ENCODE results near the gene TFEB.

Gene TFEB

DNA sequence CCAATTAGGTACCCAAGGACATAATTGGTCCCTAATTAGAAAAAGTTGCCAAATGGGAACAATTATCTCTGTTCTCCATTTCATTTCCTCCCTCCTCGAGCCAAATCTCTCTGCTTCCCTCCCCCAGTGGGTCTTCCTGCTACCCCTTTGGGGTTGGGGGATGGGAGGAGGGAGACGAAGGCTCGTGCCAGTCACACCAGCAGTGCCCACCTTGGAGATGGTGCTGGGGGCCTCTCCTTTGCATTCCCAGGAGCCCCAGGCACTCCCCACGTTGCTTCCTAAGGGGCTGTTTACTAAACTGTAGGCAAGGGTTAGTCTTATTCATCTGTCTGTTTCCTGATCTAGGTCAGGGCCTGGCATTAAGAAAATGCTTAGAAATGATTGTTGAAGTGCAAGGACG is 64.0 kb downstream of the TFEB start:
- no peak for DNase-seq

GRCh38 chr6:41670703-41671360 is 64.6 kb downstream of the TFEB start:
- peak; percentile 58 for DNase-seq

- no peak for DNase-seq
These were observed 66.4 kb downstream of the TFEB start for GRCh38 chr6:41668968-41669367.

DNA sequence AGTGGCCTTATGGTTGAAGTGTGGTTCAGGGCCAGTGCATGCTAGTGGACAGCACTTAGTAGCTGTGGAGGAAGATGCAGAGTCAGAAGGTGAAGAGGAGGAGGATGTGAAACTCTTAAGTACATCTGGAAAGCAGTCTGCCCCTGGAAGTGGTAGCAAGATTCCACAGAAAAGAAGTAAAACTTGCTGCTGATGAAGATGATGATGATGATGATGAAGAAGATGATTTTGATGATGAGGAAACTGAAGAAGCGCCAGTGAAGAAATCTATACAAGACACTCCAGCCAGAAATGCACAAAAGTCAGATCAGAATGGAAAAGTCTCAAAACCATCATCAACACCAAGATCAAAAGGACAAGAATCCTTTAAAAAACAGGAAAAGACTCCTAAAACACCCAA is 68.2 kb downstream of the TFEB start:
- no peak for DNase-seq

- no peak for DNase-seq
These were observed 71.1 kb downstream of the TFEB start for GRCh38 chr6:41664271-41664670.

GRCh38 chr6:41663568-41663967 is 71.8 kb downstream of the TFEB start:
- DNase-seq = no peak

DNA sequence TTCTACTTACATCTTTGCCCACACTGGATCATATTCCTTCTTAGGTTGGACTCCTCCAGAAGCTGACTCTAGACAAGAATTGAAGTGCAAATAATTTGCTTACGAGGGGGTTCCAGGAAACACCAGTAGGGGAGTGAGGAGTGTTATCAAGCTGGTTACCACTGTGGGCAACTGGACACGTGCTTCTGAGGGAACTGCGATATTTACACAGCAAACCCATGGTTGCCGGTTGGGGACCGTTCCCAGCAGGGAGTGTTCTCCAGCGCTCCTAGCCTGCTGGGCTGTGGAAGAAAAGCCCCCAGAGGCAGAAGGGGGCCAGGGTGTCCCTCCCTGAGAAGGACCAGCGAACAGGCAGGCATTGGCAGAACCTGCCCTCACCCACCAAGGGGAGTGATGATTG is 75.5 kb downstream of the TFEB start:
- no peak for DNase-seq

- DNase-seq = no peak
These were observed 76.8 kb downstream of the TFEB start for GRCh38 chr6:41658636-41659035.

- no peak for DNase-seq
These were observed 78.0 kb downstream of the TFEB start for GRCh38 chr6:41657131-41658094.

- no peak for DNase-seq
These were observed 79.3 kb downstream of the TFEB start for GRCh38 chr6:41656002-41656691.

DNA sequence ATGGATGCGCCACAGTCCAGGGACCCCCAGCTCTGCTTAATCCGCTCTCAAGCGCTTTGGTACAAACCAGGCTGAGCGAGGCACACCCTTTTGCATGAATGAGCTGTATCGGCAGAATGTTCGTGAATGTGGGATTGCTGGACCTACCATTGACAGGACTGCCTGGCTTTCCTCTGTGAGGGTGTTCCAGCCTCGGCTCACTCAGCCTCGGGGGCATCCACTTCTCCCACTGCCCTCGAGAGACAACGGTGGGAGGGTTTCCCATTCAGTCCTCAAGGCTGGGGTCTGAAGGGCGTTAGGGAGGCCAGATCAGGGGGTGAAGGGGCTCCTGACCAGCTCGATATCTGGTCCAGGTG is 79.8 kb downstream of the TFEB start:
- no peak for DNase-seq

DNA sequence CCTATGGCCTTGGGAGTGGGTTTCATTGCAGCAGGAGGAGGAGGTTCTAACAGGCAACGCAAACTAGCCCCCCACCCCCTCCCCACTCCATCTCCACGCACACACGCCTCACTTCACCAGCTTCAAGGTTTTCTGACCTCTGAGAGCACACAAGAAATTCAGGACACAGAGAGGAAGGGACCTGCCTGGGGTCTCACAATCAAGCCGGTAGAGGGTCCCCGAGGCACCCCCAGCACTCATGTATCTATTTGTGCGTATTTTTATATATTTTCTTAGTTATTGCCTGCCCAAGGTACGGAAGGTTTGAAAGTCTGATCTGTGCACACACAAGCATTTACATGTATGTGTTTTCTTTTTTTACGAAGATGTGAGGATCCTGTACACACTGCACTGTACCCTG is 80.2 kb downstream of the TFEB start:
- DNase-seq = no peak

DNA sequence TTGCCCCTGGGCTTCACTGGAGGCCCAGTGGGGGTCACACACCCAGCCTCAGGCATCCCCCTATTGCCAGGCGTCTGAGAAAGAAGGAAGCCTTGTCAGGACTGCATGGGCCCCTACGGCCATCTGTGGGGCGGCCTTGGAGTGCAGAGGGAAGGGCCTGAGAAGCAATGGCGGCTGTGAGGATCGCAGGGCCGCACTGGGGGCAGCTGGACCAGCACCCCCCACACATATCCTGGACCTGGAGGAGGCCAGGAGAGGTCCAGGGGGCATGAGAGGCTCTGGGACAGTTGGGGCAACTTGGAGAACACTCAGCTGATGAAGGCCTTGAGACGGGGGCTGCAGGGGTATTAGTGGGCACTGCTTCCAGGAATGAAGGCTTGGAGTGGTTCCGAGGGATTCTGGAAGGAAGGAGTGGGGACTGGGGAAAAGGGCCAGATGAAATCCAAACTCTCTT is 80.7 kb downstream of the TFEB start:
- DNase-seq = no peak

GRCh38 chr6:41654151-41654697 is 81.2 kb downstream of the TFEB start:
- no peak for DNase-seq

DNA sequence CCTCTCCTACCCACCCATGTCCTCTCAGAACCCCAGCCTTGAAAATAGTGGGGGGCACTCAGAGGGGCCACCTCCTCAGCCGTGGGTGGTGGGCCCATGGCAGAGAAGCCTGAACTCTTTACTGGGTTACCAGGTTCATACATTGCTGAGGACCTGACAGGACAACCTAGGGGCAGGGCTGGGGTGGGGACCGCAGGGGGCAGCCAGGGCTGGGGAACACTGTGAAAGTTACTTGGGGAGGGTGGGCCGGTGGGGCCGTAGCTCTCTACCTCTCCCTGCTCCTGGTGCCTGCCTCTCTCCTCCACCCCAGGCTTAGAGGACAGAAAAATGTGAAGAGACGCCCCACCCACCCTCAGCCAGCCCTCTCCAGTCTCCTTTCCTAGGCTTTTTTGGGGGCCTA is 81.7 kb downstream of the TFEB start:
- DNase-seq = no peak

- DNase-seq = no peak
These were observed 82.3 kb downstream of the TFEB start for GRCh38 chr6:41652866-41653652.

- DNase-seq = no peak
These were observed 83.3 kb downstream of the TFEB start for GRCh38 chr6:41651962-41652657.

DNA sequence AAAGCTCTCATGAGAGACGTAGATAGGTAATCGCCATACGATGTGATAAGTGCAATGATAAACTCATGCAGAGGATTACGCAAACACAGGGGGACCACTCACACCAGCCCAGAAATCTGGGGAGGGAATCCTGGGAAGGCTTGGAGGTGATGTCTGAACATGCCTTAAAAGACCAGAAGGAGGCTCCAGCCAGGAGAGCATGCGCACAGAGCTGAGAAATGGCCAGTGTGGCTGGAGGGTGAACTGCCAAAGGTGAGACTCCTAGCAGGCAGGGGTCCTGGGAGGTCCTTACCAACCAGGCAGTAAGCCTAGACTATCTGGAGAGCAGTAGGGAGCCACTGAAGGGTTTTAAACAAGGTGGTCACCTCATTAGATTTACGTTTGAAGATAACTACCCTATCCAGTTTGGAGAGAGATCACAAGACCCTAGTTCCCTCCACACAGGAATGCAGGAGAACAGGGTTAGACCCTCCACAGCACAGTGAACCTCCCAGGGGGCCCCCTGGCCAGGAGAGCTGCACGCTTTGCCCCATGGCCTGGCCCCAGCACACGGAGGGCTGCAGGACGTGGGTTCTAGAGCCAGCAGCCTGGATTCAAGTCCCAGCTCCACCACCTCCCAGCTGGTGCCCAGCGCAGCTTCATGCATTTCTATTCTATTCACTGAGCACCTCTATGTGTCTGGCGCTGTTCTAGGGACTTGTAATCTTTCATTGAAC is 84.0 kb downstream of the TFEB start:
- no peak for DNase-seq

GRCh38 chr6:41650120-41650519 is 85.3 kb downstream of the TFEB start:
- no peak for DNase-seq

DNA sequence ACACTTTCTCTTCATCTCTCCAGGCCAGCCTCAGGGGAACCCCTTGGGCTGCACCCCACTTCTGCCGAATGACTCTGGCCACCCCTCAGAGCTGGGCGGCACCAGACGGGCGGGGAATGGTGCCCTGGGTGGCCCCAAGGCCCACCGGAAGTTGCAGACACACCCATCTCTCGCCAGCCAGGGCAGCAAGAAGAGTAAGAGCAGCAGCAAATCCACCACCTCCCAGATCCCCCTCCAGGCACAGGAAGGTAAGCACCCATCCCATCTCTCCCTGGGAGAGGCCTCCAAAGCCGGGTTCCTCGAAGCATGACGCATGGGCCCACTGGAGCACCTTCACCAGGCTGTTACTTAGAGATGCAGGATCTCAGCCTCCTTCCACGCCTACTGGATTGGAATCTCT is 85.8 kb downstream of the TFEB start:
- no peak for DNase-seq

DNA sequence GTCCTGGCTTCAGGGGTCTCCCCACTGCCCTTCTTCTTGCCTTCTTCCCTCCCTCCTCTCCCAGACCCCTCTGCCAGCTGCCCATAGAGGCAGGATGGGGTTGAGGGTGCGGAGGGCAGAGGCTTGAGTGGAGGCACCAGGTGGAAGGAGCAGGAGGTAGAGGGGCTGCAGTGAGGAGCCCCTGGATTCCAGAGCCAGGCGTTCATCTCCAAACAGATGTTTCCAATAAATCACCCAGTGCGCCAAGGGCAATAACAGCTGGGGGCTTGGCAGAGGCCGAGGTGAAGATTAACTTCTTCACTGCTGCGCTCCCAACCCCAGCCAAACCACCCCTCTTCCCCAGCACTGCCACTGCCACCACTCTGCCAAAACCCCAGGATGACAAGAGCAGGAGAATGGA is 86.5 kb downstream of the TFEB start:
- DNase-seq = no peak
